ENCODE data around the gene RASSF7. TPM values are rescaled to one million over a fixed set of nuclear protein-coding genes. Genes with fewer than 3 reads are reported as not detected.
A peak's percentile ranks its signal among the peaks of the same experiment; 100 is the strongest.

RASSF7 gene
- total RNA-seq, 2 experiments from 2014 or later, result 14.1 to 15.7 TPM

DNA sequence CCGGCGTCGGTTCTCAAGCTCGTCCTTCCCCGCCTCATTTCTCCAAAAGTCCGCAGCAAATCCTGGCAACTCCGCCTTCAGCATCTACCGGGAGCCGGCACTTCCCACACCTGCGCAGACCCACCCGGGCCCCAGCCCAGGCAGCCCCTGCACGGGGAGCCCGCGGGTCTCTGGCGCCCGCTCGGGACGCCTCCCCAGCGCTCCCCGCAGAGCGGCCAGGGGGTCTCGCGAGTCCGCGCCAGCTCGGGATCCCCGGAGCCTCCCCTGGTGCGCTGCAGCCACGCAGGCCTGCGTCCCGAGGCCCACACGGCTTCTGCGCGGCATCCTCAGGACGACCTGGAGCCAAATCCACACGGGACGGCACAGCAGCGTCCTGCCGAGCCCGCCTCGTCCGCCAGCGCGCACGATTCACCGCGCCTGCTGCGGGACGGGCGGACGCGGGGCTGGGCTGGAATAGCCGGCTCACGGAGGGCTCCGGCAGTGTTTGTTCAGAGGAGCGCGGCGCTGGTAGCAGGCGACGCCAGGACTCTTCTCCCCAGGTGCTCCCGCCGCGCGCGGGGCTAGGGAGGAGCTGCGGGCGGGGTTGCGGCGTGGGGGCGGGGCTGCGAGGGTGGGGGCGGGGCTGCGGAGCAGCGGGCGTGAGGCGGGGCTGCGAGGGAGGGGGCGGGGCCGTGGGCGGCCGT lies 14.7 kb downstream of the RASSF7 start:
- intact Hi-C loops (cut with DNase I, micrococcal nuclease), result loop anchor here (1.0 to 5.0 kb wide), 4 partner anchors 14 to 168 kb away; partner anchors contain the start of genes LMNTD2 (in 1 of the 2), LRRC56 (in 1 of the 2) and RASSF7 (in 1 of the 2)
- DNase-seq (peak in 2 of 14 experiments; percentile 9 to 54), ATAC-seq (ENCODE audit: poor library complexity) (no peak)
- TF ChIP-seq, protein P1, sequence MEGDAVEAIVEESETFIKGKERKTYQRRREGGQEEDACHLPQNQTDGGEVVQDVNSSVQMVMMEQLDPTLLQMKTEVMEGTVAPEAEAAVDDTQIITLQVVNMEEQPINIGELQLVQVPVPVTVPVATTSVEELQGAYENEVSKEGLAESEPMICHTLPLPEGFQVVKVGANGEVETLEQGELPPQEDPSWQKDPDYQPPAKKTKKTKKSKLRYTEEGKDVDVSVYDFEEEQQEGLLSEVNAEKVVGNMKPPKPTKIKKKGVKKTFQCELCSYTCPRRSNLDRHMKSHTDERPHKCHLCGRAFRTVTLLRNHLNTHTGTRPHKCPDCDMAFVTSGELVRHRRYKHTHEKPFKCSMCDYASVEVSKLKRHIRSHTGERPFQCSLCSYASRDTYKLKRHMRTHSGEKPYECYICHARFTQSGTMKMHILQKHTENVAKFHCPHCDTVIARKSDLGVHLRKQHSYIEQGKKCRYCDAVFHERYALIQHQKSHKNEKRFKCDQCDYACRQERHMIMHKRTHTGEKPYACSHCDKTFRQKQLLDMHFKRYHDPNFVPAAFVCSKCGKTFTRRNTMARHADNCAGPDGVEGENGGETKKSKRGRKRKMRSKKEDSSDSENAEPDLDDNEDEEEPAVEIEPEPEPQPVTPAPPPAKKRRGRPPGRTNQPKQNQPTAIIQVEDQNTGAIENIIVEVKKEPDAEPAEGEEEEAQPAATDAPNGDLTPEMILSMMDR (IDR thresholded peaks at IDR 0.05), result no peak
- peaks cover 4% of the 10 kb centered on the region for H3K27me3 Mint-ChIP-seq
- ChIA-PET CTCF (interaction anchor here (0.8 to 1.2 kb wide), 2 partner anchors 19 to 20 kb away, joined by 3 to 5 read pairs; no protein-coding TSS in a partner anchor), POLR2A (interaction anchor here (0.6 to 2.1 kb wide), 32 partner anchors 8 to 368 kb away, joined by 3 to 25 read pairs (median 5); partner anchors contain the start of genes BET1L, DEAF1, HRAS and IRF7)
- Histone ChIP-seq H3K36me3 (ENCODE audit: insufficient read depth, low read length) (peaks cover 5% of the 10 kb centered on the region), H3K27me3 (ENCODE audit: control insufficient read depth in 1 of 2, insufficient read depth in 2 of 2, low read length in 2 of 2) (no peaks in the 10 kb centered on the region), H3K27ac (ENCODE audit: low read depth in 1 of 2, low read length in 2 of 2) (no peak overlapping the region), H3K9me3 (ENCODE audit: control insufficient read depth in 1 of 2, insufficient read depth in 1 of 2, low read length in 2 of 2) (no peaks in the 10 kb centered on the region), H3K4me3 (ENCODE audit: low read length) (peak overlapping the region; percentile 49), H3K4me1 (ENCODE audit: insufficient read depth, low read length) (peaks cover 52% of the 10 kb centered on the region)
- H3K27ac Mint-ChIP-seq, result peak overlapping the region; percentile 92
- peaks cover 10% of the 10 kb centered on the region for H3K36me3 Mint-ChIP-seq (ENCODE audit: low read depth)
- H3K9me3 Mint-ChIP-seq, result no peaks in the 10 kb centered on the region
- peaks cover 45% of the 10 kb centered on the region for H3K4me1 Mint-ChIP-seq (ENCODE audit: low read depth)
- H3K4me3 Mint-ChIP-seq, result peak overlapping the region; percentile 93

DNA sequence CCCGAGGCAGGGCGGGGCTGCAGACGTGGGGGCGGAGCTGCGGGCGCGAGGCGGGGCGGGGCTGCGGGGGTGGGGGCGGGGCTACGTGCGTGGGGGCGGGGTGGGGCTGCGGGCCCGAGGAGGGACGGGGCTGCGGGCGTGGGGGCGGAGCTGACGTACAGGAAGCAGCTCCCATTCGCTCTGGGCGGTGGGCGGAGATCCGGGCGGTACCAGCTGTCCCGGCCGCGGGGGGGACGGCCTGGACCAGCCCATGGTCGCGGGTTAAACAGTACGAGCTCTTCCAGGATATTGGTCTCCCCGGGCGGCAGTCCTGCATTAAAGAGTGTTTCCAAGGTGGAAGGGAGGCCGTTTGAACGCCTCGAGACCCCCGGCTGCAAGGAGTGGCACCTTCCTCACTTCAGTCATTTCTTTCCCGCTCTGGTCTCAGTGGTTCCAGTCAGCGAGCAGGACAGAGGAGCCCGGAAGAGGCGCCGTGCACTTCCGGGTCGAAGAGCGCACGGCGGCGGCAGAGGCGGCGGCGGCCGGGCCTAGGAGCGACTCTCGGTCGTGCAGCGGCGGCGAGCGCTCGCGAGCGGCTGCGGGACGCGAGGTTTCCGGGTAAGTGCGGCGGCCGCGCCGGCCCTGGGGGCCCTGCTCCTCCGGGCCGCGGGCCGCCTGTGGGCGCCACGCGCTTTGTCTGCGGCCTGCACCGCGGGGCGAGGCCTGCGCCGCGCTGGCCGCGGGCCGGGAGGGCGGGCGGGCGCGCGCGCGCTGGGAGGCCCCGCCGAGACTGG lies 15.4 kb downstream of the RASSF7 start, which contains the start of gene PHRF1:
Gene PHRF1, plus strand, starts transcription at position 475 of the 773 bp plus-strand sequence. CDS start 5,043 bp downstream, outside the sequence.
- H3K27ac ChIP-seq (ENCODE audit: low read depth in 1 of 2, low read length in 2 of 2), result peak within 1 kb of the TSS; percentile 87 to 98
- Mint-ChIP-seq H3K4me1 (ENCODE audit: low read depth) (peaks cover 48% of the 10 kb centered on the region), H3K27me3 (peaks cover 4% of the 10 kb centered on the region), H3K27ac (peak within 1 kb of the TSS; percentile 92), H3K4me3 (peak within 1 kb of the TSS; percentile 95), H3K9me3 (no peaks in the 10 kb centered on the region), H3K36me3 (ENCODE audit: low read depth) (peaks cover 14% of the 10 kb centered on the region)
- peak; percentile 90 for ATAC-seq (ENCODE audit: poor library complexity)
- ChIA-PET POLR2A (interaction anchor here (0.7 to 2.1 kb wide), 27 partner anchors 9 to 369 kb away, joined by 3 to 25 read pairs (median 8); partner anchors contain the start of genes BET1L, DEAF1, HRAS and IRF7), CTCF (interaction anchor here (0.8 to 1.6 kb wide), 3 partner anchors 19 to 39 kb away, joined by 3 to 5 read pairs (median 4); partner anchors contain the start of gene IRF7)
- H3K4me1 ChIP-seq (ENCODE audit: insufficient read depth, low read length), result peaks cover 56% of the 10 kb centered on the region
- TF ChIP-seq, protein P1 (IDR thresholded peaks at IDR 0.05), result no peak
- no peaks in the 10 kb centered on the region for H3K9me3 ChIP-seq (ENCODE audit: control insufficient read depth in 1 of 2, insufficient read depth in 1 of 2, low read length in 2 of 2)
- H3K36me3 ChIP-seq (ENCODE audit: insufficient read depth, low read length), result peaks cover 6% of the 10 kb centered on the region
- peak within 1 kb of the TSS; percentile 87 for H3K4me3 ChIP-seq (ENCODE audit: low read length)
- no peaks in the 10 kb centered on the region for H3K27me3 ChIP-seq (ENCODE audit: control insufficient read depth in 1 of 2, insufficient read depth in 2 of 2, low read length in 2 of 2)
- intact Hi-C loops (cut with DNase I, micrococcal nuclease), result loop anchor here (1.0 to 5.0 kb wide), 5 partner anchors 15 to 169 kb away; partner anchors contain the start of genes IRF7 (in 1 of the 2), LMNTD2 (in 1 of the 2), LRRC56 (in 1 of the 2) and RASSF7 (in 1 of the 2)
- DNase-seq, result peak; percentile 91 to 98 (median 96)

Data from CD4-positive, alpha-beta T cell (primary cell).